Choroid plexus epithelial cell (primary cell): ENCODE data around the gene ACAT2.

ENCODE experiments used
- DNase-seq: peaks from one replicate; pipeline ENCODE4 v3.0.0-alpha.2; 2010; ENCODE audit warnings: low read depth
- H3K4me3 ChIP-seq: 2 replicates; pipeline ENCODE4 v1.5.1; 2011; ENCODE audit warnings: low read depth, mild to moderate bottlenecking, control low read depth, low read length, moderate library complexity
- TF ChIP-seq, protein P1 (sequence below): conservative IDR thresholded peaks from 2 replicates; pipeline ENCODE4 v1.5.1; 2011; ENCODE audit warnings: low read depth, mild to moderate bottlenecking, control low read depth, inconsistent platforms, low read length, moderate library complexity

ACAT2 gene

DNA sequence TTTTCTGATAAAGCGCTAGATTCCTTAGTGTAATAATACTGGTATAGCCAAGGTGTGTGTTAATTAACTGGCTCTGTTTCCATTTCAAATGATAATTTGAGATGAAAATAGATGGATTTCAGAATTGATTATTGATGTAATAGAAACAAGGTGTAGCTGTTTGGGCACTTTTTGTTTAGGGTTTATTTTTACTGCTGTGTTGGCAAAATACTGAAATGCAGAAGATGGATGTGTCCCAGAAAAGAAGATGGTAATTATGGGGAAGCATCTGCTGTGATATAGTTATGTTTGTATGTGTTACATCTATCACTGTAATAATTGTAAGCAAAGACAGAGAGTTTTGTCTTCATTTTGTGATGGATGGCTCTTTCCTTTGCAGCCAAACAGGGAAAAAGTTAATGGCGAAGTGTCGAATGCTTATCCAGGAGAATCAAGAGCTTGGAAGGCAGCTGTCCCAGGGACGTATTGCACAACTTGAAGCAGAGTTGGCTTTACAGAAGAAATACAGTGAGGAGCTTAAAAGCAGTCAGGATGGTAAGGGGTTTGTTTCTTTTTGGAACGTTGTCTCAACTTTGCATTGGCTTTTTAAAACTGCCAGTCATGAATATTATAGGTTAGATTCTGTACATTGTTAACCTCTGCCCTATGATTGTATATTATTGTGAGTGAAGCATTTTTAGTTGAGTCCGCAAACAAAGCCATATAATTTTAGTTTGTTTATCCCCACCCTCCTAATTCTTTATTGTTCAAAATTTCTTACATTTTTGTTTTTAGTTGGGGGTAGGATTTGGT is 8.6 kb upstream of the ACAT2 start:
- no peak overlapping the region for H3K4me3 ChIP-seq
- TF ChIP-seq, protein P1, sequence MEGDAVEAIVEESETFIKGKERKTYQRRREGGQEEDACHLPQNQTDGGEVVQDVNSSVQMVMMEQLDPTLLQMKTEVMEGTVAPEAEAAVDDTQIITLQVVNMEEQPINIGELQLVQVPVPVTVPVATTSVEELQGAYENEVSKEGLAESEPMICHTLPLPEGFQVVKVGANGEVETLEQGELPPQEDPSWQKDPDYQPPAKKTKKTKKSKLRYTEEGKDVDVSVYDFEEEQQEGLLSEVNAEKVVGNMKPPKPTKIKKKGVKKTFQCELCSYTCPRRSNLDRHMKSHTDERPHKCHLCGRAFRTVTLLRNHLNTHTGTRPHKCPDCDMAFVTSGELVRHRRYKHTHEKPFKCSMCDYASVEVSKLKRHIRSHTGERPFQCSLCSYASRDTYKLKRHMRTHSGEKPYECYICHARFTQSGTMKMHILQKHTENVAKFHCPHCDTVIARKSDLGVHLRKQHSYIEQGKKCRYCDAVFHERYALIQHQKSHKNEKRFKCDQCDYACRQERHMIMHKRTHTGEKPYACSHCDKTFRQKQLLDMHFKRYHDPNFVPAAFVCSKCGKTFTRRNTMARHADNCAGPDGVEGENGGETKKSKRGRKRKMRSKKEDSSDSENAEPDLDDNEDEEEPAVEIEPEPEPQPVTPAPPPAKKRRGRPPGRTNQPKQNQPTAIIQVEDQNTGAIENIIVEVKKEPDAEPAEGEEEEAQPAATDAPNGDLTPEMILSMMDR = no peak
- DNase-seq = no peak

DNA sequence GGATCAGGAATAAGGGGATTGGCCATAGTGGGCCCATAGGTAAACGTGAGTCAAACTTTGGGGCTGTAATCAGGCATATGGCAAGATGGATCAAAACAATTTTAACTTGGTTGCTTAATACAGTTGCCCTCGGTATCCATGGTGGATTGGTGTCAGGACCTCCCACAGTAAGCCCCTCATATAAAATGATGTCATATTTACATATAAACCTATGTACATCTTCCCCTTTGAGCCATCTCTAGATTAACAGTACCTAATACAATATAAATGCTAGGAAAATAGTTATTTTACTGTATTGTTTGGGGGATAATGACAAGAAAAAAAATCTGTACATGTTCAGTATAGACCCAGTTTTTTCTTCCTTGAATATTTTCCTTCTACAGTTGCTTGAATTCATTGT is 7.4 kb upstream of the ACAT2 start:
- TF ChIP-seq, protein P1 = no peak
- DNase-seq = no peak

DNA sequence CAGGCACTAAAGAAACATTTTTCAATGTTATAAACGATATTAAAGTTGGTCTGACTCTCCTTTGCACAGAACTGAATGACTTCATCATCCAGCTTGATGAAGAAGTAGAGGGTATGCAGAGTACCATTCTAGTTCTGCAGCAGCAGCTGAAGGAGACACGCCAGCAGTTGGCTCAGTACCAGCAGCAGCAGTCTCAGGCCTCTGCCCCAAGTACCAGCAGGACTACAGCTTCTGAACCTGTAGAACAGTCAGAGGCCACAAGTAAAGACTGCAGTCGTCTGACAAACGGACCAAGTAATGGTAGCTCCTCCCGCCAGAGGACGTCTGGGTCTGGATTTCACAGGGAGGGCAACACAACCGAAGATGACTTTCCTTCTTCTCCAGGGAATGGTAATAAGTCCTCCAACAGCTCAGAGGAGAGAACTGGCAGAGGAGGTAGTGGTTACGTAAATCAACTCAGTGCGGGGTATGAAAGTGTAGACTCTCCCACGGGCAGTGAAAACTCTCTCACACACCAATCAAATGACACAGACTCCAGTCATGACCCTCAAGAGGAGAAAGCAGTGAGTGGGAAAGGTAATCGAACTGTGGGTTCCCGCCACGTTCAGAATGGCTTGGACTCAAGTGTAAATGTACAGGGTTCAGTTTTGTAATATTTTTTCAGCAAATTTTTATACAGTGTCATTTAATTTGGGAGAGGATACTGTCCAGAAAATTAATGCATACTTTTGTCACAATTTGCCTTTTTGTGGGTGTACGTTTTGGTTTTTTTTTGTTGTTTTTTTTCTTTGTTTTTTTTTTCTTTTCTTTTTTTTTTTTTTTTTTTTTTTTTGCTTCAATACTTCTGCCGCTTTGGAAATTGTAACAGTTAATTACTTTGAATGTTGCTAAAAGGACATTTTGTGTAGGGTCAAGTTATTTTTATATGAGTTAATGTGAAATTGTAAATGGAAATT is 6.6 kb upstream of the ACAT2 start:
- DNase-seq = no peak
- H3K4me3 ChIP-seq = no peak overlapping the region

More for the DNA sequence above, 7.4 kb upstream of the ACAT2 start:
- no peak overlapping the region for H3K4me3 ChIP-seq

DNA sequence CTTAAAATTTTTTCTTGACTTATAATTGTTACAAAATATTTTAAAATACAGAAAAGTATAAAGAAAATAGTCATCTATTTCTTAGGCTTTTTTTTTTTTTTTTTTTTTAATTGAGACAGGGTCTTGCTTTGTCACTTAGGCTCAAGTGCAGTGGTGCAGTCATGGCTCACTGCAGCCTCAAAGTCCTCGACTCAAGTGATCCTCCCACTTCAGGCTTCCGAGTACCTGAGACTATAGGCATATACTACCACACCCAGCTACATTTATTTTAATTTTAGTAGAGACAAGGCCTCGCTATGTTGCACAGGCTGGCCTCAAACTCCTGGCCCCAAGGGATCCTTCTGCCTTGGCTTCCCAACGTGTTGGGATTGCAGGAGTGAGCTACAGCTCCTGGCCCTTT is 5.3 kb upstream of the ACAT2 start:
- no peak overlapping the region for H3K4me3 ChIP-seq

More for the DNA sequence above, 6.6 kb upstream of the ACAT2 start:
- TF ChIP-seq, protein P1 = no peak

DNA sequence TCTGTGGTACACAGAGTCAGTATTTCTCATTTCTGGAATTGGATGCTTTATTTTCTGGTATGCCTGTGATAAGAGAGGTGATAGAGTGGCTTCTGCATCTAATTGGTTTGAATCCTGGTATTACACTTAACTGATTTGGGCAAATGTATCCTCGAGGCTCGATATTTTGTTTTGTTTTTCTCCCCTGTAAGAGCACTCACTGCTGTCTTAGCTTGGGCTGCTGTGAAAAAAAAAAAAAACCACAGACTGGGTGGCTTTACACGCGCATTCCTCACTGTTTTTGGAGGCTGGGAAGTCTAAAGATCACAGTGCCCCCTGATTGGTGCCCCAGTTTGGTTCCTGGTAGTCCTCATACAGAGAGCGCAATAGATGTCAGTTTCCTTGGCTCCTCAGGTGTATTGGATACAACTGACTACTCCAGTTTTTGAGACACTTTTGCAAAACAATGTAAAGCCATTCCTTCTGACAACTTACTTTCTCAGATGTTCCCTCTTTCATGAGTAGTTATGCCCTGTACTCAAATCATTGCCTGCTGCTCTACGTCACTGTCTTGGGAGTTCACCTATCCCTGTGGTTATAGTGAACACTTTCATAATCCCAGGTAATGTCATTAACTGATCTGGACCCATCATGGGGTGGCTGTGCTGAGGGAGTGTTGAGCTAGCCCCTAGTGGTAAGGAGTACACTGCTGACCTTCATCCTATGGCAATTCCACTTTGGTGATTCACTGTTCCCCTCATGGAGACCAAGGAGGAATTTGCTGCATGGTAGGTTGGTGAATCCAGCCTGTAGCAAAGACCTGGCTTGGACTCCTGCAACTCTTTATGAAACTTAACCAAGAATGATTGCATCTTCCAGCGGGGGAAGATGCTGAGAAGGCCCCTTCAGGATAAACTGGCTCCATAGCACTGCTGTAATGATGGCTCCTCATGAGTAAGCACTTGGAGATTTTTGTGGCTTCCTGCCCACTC is 3.5 kb upstream of the ACAT2 start:
- no peak overlapping the region for H3K4me3 ChIP-seq
- peak; percentile 68 for DNase-seq
- TF ChIP-seq, protein P1 = peak; percentile 44

More for the DNA sequence above, 5.3 kb upstream of the ACAT2 start:
- TF ChIP-seq, protein P1 = no peak
- DNase-seq = no peak

DNA sequence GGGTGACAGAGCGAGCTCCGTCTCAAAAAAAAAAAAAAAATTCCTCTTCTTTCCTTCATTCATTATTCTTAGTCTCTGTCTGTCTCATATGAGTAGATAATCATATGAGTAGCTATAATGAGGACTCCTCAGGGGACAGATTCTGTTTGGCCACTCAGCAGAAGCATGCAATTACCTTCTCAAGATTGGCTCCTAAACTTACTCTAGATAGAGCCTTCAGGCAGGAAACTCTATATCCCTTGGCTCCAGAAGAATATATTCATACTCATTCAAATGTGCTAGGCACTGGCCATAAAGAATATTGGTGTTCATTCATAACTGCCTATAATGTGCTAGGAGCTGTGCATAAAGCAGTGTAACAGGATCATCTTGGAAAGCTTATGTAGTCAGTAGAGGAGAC is 2.2 kb upstream of the ACAT2 start:
- no peak for DNase-seq
- TF ChIP-seq, protein P1 = no peak
- H3K4me3 ChIP-seq = no peak overlapping the region
